ENCODE measurements around the gene BLOC1S3. TPM values are rescaled to one million over a fixed set of nuclear protein-coding genes. Genes with fewer than 3 reads are reported as not detected.
A peak's percentile ranks its signal among the peaks of the same experiment; 100 is the strongest.

Gene BLOC1S3
- total RNA-seq, 1 experiment from 2014 or later = 21.5 TPM

DNA sequence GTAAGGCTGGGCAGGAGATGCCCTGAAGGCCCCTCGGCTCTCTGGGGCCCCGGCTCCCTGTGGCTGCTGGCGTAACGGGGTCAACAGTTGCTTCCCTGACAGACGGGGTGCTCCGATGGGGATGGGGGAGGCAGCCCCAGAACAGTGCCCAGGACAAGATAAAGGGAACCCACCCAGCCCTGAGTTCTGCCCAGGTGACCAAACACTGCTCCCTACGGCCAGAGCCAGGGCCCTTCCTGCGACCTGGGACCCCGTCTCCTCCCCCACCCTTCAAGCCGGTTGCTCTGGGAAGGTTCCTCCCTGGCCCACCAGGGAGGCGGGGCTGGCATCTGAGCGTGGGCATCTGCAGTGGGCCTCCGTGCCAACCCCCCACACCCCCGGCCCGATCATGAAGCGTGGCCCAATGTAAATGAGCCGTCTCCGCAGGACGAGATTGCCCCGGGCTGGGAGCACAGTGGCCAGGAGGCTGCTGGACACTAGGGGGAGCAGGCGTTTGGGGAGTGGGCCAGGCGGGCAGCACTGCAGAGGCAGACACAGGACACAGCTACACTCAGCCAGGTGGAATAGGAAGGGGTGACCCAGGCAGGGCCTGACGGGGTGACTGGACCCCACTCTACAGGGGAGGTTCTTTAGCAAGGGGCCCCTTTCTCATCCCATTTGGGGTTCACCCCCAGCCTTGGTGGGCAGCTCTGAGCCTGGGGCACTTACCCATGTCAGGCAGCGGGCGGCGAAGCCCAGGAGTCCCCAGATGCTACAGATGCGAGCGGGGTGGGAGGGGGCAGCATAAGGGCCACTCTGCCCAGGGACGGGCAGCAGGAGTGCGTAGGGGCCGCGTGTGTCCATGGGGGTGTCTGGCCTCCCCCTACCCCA, 16.6 kb upstream of the BLOC1S3 start:
- DNase-seq (ENCODE audit: low spot score) = peak; percentile 73

DNA sequence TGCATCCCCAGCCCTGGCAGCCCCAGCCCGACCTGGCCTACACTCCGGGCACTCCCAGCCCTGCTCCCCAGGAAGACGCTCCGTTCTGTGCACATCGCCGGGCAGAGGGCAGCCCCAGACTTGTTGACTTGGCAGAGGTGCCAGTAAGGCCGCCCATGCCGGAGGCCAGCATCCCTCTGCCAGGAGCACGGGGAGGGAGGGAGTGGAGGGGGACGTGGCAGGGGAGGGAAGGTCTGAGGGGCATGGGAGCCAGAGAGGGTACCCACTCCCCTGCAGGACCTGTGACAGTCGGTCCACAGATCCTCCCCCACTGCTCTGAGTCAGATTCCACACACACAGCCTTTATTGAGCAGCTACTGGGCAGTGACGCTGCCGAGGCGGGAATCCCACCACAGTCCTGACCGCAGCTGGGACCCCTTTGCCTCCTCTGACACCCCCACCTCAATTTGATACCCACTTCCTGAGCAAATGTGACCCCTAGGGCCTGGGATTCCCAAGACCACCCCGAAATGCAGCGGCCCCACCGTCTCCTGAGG, 15.9 kb upstream of the BLOC1S3 start:
- DNase-seq (ENCODE audit: low spot score) = no peak

DNA sequence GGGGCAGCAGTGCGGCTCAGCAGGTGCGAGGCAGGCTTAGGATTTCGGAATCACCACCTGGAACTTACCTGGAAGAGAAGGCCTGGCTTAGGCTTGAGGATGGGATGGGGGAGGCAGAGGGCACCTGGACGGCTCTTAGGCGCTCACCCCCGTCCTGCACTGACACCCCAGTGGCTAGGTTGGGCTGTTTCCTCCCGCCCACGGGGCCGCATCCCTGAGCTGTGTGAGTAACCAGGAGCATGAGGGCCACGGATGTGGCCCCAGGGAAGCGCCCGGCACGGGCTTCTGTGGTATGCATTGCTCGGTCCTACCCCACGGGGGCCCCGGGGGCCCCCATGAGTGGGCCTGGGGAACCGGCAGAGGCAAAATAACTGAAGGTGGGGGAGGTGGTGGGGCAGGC, 15.4 kb upstream of the BLOC1S3 start:
- no peak for DNase-seq (ENCODE audit: low spot score)

DNA sequence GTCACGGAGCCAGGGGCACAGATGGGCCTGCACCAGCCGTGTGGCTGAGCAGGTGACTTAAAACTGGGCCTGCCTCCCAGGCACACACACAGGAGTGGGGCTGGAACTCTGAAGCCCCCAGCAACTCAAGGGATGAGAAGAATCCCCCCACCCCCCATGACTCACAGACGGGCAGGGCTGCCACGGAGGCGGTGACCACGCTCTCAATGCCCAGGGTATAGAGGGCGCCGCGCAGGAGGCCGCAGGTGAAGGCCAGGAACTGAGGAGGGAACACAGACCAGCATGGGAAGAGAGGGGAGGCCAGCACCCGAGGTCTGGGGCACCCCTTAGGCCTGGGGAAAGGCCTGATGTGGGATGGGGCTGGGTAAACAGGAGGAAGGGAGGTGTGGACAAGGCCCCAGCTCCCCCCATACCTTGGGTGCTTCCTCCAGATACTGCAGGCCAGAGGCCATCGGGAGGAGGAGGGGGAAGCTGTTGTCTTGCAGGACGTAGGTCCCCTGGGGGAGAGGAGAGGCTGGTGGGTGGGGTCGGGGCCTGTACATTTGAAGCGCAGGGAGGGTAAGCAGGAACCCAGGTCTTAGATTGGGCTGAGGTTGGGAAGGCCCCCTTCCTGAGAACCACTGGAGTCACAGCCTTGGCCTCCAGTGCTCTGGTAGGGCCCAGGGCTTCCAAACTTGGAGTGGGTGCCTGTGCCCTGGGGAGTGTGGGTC, 14.7 kb upstream of the BLOC1S3 start:
- DNase-seq (ENCODE audit: low spot score) = no peak

DNA sequence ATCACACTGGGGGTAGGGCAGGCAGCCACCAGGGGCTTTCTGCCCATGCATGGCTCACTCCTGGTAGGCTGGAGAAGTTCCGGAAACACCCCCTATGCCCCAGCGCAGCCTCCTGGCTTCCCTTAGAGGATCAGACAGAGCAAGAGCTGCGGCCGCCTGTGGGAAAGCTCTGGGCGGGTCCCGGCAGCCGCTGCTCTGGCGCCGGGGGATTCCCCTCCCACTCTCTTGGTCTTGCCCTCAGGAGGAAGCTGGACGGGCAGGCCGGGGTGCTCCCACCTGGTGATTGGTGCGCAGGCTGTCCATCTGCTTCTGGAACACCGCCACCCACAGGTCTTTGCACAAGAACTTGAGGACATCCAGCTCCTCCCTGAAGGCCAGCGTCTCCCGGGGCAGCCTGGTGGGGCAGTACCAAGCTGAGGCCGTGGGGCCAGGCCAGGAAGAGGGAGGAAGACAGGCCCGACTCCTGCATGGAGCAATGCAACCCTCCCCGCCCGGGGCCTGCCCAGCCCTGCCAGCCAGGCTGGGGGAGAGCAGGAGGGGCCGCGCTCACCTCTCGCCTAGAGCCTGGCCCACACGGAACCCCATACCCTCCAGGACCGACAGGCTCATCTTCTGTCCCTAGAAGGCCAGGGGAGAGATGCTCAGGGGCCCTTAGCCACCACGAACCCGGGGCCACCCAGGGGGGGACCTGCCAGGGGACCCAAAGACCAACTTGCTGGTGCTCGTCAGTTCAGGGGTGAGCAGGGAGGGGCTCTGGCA, 13.8 kb upstream of the BLOC1S3 start:
- DNase-seq (ENCODE audit: low spot score) = peak; percentile 85

DNA sequence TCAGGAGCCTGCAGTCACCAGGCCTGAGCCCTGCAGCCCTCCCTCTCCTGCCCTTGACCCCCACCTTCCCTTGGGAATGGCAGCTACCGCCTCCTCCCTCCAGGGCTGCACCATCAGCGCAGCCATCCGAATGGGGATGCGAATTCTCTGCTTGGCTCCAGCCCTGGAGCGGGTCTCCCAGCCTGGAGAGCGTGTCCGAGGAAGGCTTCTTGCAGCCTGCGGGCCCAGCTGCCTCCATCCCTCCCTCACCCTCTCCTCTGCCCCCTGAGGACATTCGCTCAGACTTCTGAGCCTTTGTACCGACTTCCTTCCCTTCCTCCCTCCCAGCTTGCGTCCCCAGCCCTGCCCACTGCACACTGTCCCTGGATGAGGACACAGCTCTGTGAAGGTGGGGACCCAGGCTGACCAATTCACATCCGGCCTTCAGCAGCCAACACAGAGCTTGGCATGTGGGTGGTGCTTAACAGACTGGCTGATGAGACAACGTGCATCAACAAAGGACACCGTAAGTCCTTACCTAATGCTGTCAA, 11.8 kb upstream of the BLOC1S3 start:
- DNase-seq (ENCODE audit: low spot score) = peak; percentile 60

DNA sequence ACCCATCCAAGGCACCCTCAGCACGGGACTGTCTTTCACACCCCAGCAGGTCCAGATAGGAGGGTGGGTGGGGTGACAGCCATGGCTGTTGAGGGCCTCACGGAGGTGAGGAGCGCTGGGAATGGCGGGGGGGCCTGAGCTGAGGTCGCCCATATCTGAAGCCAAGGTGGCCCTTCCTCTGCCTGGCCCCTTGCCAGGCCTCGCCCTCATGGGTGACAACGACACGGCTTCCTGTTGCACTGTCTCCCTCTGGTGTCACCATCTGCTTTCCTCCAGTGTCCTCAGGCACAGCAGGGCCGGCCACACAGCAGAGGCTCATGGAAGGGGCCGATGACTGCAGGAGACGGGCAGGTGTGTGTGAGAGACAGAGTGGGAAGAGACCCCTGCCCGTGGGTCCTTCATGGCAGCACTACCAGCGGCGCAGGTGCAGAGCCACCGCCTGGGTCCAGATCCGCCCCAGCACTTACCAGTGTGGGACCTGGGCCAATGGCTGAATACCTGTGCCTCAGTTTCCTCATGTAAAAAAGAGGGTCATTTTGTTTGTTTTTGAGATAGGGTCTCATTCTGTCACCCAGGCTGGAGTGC, 9.7 kb upstream of the BLOC1S3 start:
- DNase-seq (ENCODE audit: low spot score) = peak; percentile 79

DNA sequence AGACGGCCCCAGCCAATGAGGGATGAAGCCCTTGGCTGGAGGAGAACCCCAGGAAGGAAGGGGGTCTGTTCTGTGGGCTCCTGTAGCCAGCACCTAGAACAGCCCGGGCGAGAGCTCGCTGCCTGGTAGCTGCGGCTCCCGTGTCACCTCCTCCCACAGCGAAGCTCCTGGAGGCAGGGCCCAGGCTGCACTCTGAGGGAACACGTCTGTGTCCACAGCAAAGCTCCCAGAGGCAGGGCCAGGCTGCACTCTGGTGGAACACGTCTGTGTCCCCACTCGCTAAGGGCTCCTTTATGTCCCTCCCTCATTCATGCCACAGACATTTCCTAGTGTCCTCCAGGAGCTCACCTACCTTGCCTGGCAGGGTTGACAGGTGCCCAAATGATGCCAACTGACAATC, 9.0 kb upstream of the BLOC1S3 start:
- no peak for DNase-seq (ENCODE audit: low spot score)

DNA sequence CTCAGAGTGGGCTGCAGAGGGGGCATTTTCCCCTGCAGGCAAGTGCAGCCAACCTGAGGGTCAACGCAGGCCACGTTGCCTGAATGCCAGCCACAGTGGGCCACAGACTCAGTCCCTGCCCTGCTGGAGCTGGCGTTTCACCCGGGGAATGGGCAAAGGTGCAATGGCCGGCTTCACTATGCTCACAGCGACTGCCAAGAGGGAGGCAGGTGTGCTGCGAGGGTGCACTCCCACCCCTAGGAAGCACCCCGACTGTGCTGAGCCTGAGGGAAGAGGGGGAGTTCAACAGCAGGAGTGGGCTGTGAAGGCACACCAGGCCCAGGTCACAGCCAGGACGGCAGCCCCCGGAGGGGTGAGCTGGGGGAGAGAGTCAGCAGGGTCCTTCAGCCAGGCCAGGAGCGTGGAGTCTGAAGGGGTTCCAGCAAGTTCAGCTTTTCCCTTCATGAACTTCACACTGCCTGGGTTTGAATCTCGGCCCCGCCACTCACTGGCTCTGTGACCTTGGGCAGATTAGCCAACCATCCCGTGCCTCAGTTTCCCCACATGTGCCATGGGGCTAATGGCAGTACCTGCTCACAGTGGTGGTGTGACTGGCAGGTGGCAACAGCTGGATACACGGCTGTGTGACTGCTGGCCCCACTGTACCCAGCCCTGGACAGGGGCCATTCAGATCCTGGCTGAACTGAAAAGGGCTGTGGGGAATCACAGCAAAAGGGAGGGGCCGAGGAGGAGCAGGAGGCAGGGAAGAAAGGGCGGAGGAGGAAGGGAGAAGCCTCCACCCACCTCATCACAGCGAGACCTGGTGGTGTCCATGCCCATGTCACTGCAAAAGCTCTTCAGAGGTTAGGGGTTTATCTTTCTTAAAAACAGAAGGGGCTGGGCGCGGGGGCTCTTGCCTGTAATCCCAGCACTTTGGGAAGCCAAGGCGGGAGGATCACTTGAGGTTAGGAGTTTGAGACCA, 8.2 kb upstream of the BLOC1S3 start:
- peak; percentile 59 for DNase-seq (ENCODE audit: low spot score)

DNA sequence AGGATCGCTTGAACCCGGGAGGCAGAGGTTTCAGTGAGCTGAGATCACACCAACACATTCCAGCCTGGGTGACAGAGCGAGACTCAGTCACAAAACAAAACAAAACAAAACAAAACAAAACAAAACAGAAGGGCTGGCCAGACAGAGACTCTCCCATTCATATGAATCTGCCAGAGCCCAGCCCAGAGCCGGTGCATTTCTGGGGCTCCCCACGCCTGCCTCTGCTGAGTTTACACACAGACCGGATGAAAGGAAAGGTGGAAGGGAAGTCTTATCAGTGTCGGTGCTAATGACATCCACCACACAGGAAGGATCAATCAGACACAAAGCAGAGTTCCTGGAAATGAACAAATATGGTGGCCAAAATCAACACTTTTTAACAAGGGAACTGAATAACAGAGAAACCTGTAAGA, 7.4 kb upstream of the BLOC1S3 start:
- no peak for DNase-seq (ENCODE audit: low spot score)

DNA sequence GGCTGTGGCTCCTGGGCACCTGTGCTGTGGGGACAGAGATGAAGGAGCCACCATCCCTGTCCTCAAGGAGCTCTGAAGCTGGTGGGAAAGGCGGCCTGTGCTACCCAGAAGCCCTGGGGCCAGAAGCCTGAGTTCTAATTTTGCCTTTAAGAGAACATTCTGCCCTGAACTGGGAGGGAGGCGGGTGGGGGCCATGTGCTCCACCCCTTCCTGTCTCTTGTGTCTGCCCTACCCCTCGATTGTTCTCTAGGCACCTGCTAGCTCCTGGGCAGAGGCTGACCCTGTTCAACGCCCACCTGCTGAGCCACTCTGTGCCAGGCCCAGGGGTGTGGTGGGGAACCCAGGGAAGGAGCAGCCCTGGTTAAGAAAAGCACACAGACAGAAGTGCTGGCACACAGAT, 6.4 kb upstream of the BLOC1S3 start:
- no peak for DNase-seq (ENCODE audit: low spot score)

DNA sequence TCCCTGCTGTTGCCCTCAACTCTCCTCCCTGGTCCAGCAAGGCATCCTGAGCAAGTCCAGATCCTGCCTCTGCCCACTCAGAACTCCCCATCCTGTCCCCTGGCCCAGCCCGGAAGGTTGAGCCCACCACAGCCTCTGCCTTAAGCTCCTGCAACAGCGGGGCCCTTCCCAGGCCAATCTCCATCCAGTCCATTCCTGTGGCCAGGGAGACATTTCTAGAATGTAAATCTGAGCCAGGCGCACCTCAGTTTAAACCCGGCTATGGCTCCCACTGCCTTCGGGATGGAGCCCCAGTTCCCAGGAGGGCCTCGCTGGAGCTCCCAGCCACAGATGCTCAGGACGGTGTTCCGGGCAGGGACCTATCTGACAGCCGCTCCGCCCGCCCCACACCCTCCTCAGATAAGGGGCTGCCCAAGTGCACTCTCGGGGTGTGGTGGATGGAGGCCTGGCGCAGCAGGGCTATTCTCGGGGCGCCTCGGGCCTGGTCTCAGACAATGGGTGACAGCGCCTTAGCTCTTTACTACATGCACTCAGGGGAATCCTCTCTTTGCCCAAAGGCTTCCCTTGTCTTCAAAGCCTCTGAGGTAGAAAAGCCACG, 5.9 kb upstream of the BLOC1S3 start:
- no peak for DNase-seq (ENCODE audit: low spot score)

DNA sequence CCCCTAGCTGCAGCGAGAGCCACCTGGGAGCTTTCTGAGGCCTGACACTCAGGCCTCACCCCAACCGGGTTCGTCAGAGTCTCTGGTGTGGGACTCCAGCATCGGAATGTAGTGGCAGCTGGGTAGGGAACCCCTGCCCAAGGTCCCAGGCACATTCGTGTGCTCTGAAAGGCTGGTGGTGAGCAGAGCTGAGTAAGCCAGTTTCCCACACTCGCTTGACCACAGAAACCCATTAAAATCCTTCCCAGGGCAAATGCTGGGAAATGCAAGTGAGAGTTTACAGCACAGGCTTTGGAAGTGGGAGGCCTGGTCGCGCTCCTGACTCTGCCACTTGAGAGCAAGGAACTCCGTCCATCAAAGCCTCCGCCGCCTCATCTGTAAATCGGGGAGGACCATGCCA, 4.8 kb upstream of the BLOC1S3 start:
- no peak for DNase-seq (ENCODE audit: low spot score)

DNA sequence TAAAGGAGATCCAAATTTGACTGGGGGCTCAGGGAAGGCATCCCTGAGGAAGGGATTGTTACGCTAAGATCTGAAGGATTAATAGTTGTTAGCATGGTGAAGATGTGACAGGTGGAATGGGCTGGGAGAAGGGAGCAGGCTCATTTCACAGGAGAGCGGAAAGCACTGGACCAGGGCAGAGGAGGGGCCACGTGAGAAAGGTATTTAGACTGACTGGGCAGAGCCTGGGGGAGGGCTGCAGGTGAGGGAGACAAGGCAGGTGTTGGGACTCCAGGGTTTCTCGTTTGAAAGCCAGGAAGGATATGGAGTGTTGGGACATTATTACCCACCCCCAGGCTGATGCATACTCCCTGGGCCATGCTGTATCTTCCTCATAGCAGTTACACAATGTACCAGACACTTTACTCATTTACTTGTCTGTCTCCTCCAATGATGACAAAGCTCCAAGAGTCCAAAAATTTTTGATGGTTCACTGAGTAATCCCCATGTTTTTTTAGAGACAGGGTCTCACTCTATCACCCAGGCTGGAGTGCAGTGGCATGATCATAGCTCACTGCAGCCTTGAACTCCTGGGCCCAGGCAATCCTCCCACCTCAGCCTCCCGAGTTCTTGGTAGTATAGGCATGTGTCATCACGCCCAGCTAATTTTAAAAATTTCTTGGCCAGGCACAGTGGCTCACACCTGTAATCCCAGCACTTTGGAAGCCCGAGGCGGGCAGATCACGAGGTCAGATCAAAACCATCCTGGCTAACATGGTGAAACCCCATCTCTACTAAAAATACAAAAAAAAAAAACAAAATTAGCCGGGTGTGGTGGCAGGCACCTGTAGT, 2.9 kb upstream of the BLOC1S3 start:
- DNase-seq (ENCODE audit: low spot score) = no peak

DNA sequence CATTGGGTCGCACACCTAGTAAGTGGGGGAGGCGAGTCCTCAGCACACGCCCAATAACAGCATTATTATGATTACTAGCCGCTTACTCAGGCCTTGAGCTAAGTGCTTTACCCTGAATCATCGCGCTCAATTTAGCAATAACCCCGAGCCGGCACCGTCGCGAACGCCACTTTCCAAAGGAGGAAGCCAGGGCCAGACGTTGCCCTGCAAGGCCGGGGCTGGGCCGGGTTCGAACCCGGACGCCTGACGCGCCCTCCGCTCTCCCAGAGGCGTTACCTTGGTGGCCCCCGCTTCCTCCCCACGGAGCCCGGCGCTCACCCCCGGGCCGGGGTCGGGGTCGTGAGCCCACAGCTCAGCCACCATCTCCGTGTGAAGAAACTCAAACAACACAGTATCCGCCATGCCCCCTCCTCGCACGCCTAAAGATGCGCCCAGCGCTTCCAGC, 745 bp upstream of the BLOC1S3 start, which contains the start of gene TRAPPC6A:
Gene TRAPPC6A, minus strand, starts transcription at position 421 of the 445 bp plus-strand sequence. Its CDS starts 19 bp downstream, at position 402.
- no peak for DNase-seq (ENCODE audit: low spot score)

DNA sequence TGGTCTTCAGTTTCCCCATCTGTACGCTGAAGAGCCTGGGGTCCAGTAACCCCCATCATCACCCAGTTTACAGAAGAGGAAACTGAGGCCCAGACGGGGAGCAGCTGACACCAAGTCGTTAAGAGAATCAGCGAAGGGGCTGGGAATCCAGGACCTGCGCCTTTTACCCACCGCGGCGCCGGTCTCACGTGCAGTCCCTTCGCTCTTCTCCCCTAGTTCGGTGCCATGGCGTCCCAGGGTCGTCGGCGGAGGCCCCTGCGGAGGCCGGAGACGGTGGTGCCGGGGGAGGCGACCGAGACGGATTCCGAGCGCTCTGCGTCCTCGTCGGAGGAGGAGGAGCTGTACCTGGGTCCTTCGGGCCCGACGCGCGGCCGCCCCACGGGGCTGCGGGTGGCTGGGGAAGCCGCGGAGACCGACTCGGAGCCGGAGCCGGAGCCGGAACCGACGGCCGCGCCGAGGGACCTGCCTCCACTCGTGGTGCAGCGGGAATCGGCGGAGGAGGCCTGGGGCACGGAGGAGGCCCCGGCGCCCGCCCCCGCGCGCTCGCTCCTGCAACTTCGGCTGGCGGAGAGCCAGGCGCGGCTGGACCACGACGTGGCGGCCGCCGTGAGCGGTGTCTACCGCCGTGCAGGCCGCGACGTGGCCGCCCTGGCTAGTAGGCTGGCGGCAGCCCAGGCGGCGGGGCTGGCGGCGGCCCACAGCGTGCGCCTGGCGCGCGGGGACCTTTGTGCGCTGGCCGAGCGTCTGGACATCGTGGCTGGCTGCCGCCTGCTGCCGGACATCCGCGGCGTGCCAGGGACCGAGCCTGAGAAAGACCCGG, 698 bp downstream of the BLOC1S3 start:
- DNase-seq (ENCODE audit: low spot score) = peak; percentile 57

DNA sequence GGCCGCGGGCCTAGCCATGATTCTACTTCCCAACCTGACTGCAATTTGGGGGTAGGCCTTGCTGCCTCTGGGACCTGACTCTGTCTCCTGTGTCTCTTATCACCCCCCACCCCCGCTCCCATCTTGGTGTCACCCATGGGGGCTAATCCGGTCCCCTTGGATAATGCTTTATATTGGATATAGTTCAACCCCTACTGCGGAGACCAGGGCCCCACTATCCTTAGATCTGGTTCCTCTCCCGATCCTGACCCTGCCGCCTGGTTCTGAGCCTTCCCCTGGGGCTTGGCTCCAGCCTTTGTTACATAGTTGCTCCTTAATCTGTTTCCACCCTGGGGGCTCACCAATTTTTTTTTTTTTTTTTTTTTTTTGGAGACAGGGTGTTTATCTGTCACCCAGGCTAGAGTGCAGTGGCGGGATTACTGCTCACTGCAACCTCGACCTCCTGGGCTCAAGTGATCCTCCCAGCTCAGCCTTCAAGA, 1.3 kb downstream of the BLOC1S3 start:
- no peak for DNase-seq (ENCODE audit: low spot score)

DNA sequence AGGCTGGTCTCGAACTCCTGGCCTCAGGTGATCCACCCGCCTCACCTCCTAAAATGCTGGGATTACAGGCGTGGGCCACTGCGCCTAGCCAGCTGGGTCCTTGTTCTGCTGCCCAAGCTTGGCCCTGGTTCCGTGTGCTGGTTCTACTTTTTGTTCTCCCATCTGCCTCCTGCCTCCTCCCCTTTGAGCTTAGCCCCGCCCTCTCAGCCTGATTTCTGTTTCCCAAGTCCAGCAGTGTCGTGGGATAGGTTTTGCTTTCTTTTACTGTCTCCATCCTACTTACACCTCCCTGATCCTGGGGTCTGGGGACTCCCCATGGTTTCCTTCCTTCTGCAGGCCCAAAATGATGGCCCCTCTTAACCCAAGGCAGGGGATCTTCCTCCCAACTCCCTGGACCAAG, 2.4 kb downstream of the BLOC1S3 start:
- DNase-seq (ENCODE audit: low spot score) = no peak

Data from HT-29 (cell line).